ENCODE results near the gene ZNF417.

- TF ChIP-seq TOX (CRISPR knock-in tag; IDR thresholded peaks at IDR 0.05; ENCODE audit: borderline replicate concordance) (no peak), ESRRG (CRISPR knock-in tag; IDR thresholded peaks at IDR 0.05) (no peak)
These were observed 31.2 kb upstream of the ZNF417 start, which contains the start of gene ZNF256 for GRCh38 chr19:57947419-57948134.
